C4-2B (cell line): ENCODE results near the gene RPSA.

Experiments
- H3K27ac ChIP-seq: fragments of 450-650 bp; 2 replicates; pipeline ENCODE4 v1.5.1; 2017
- CTCF ChIP-seq: fragments of 450-650 bp; conservative IDR thresholded peaks from 2 replicates; pipeline ENCODE4 v1.5.1; 2017; ENCODE audit warnings: mild to moderate bottlenecking
- ZFX ChIP-seq: fragments of 450-650 bp; IDR thresholded peaks from 2 replicates; pipeline ENCODE4 v1.6.1; 2017

Gene RPSA

GRCh38 chr3:39428745-39429201 is 22.3 kb downstream of the RPSA start:
- no peak overlapping the region for H3K27ac ChIP-seq
- TF ChIP-seq ZFX (no peak), CTCF (no peak)

GRCh38 chr3:39429466-39429865 is 22.9 kb downstream of the RPSA start:
- TF ChIP-seq CTCF = no peak
- no peak overlapping the region for H3K27ac ChIP-seq

- TF ChIP-seq CTCF = no peak
- no peak for TF ChIP-seq ZFX
These were observed 25.8 kb downstream of the RPSA start for GRCh38 chr3:39432342-39432741.

GRCh38 chr3:39433642-39434041 is 27.1 kb downstream of the RPSA start:
- TF ChIP-seq ZFX (no peak), CTCF (no peak)
- H3K27ac ChIP-seq = no peak overlapping the region

More at GRCh38 chr3:39432342-39432741, 25.8 kb downstream of the RPSA start:
- H3K27ac ChIP-seq = no peak overlapping the region

- no peak overlapping the region for H3K27ac ChIP-seq
- TF ChIP-seq CTCF (no peak), ZFX (no peak)
These were observed 28.1 kb downstream of the RPSA start for GRCh38 chr3:39434574-39434973.

GRCh38 chr3:39435006-39435748 is 28.7 kb downstream of the RPSA start:
- H3K27ac ChIP-seq = no peak overlapping the region
- no peak for TF ChIP-seq ZFX
- TF ChIP-seq CTCF = no peak

- TF ChIP-seq CTCF (no peak), ZFX (no peak)
These were observed 32.4 kb downstream of the RPSA start for GRCh38 chr3:39438880-39439279.

More at GRCh38 chr3:39438880-39439279, 32.4 kb downstream of the RPSA start:
- no peak overlapping the region for H3K27ac ChIP-seq
